Superior temporal gyrus (tissue), 1 donor: ENCODE results near the gene VAPB.

Source experiments
- DNase-seq: peaks from one replicate; pipeline ENCODE4 v3.0.0-alpha.2; 2016; ENCODE audit errors: extremely low spot score

The VAPB gene

GRCh38 chr20:58482416-58482815, 93.4 kb downstream of the VAPB start:
- no peak for DNase-seq

- DNase-seq: no peak
These were observed 94.0 kb downstream of the VAPB start for GRCh38 chr20:58483051-58483450.

GRCh38 chr20:58483470-58483869, 94.4 kb downstream of the VAPB start:
- DNase-seq: no peak

GRCh38 chr20:58485393-58485792, 96.4 kb downstream of the VAPB start:
- no peak for DNase-seq

GRCh38 chr20:58486207-58486606, 97.2 kb downstream of the VAPB start:
- DNase-seq: no peak

- no peak for DNase-seq
These were observed 103.2 kb downstream of the VAPB start for GRCh38 chr20:58492074-58492718.

GRCh38 chr20:58492795-58493524, 103.9 kb downstream of the VAPB start:
- DNase-seq: no peak

- DNase-seq: no peak
These were observed 106.0 kb downstream of the VAPB start for GRCh38 chr20:58494923-58495622.

- DNase-seq: no peak
These were observed 106.8 kb downstream of the VAPB start for GRCh38 chr20:58495623-58496428.

- DNase-seq: no peak
These were observed 107.4 kb downstream of the VAPB start for GRCh38 chr20:58496429-58496769.

GRCh38 chr20:58497076-58497641, 108.1 kb downstream of the VAPB start:
- DNase-seq: no peak

- DNase-seq: no peak
These were observed 108.9 kb downstream of the VAPB start for GRCh38 chr20:58497724-58498469.

- no peak for DNase-seq
These were observed 109.5 kb downstream of the VAPB start for GRCh38 chr20:58498470-58499068.

GRCh38 chr20:58500256-58500655, 111.2 kb downstream of the VAPB start:
- no peak for DNase-seq
